ENCODE measurements around the gene TTLL11. TPM values are rescaled to one million over a fixed set of nuclear protein-coding genes. Genes with fewer than 3 reads are reported as not detected.
A peak's percentile ranks its signal among the peaks of the same experiment; 100 is the strongest.

TTLL11 gene
- total RNA-seq, 2 experiments from 2014 or later, result 3.3 to 6.9 TPM

DNA sequence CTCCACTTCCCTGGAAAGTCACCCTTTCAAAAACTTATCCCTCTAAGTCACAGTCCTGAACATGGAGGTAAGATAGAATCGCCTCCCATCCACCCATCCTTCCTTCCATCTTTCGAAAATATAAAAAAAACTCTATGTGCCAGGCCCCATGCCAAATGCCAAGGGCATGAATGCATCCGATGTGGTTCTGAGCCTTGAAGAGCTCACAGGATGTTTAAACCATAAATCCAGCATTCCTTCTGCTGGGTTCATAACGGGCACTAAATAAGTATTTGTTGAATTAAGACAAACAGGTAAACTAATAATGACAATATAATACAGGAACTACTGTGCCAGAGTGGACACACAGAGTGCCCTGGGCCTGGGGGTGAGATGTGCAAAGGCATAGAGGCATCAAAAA is 147.3 kb downstream of the TTLL11 start:
- no TSS peak for BruUV-seq (replicated peaks)
- peak overlapping the region; percentile 78 for H3K4me2 ChIP-seq (ENCODE audit: low read length)
- no peaks in the 10 kb centered on the region for H4K20me1 ChIP-seq (ENCODE audit: insufficient read depth, low read length)
- ChIA-PET POLR2A (interaction anchor here (0.5 to 5.1 kb wide), 10 partner anchors 9 to 874 kb away, joined by 3 to 29 read pairs (median 3); no protein-coding TSS in a partner anchor), CTCF (ENCODE audit: unreplicated experiment) (interaction anchor here (0.6 to 1.5 kb wide), 3 partner anchors 29 to 1360 kb away, joined by 3 read pairs; no protein-coding TSS in a partner anchor)
- peak; percentile 42 for DNase-seq (ENCODE audit: low spot score)
- peaks cover 11% of the 10 kb centered on the region; the same call in 1 of the 2 replicates for H3K79me2 ChIP-seq (ENCODE audit: insufficient read depth, low read depth, low read length)
- H3K36me3 ChIP-seq (ENCODE audit: insufficient read depth, low read length), result no peaks in the 10 kb centered on the region
- H3K9me3 ChIP-seq (ENCODE audit: low read length), result no peaks in the 10 kb centered on the region
- H3K27ac ChIP-seq (ENCODE audit: low read depth, low read length, poor library complexity, severe bottlenecking), result peak overlapping the region; percentile 99
- no peak for TF ChIP-seq EZH2phosphoT487 (IDR thresholded peaks at IDR 0.05; ENCODE audit: borderline replicate concordance, low read depth, low read length)
- TF ChIP-seq, protein P1, sequence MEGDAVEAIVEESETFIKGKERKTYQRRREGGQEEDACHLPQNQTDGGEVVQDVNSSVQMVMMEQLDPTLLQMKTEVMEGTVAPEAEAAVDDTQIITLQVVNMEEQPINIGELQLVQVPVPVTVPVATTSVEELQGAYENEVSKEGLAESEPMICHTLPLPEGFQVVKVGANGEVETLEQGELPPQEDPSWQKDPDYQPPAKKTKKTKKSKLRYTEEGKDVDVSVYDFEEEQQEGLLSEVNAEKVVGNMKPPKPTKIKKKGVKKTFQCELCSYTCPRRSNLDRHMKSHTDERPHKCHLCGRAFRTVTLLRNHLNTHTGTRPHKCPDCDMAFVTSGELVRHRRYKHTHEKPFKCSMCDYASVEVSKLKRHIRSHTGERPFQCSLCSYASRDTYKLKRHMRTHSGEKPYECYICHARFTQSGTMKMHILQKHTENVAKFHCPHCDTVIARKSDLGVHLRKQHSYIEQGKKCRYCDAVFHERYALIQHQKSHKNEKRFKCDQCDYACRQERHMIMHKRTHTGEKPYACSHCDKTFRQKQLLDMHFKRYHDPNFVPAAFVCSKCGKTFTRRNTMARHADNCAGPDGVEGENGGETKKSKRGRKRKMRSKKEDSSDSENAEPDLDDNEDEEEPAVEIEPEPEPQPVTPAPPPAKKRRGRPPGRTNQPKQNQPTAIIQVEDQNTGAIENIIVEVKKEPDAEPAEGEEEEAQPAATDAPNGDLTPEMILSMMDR (conservative IDR thresholded peaks at IDR 0.05; ENCODE audit: low read length), result no peak
- H2AFZ ChIP-seq (ENCODE audit: low read length), result peak overlapping the region; percentile 63; the same call in 1 of the 2 replicates
- H3K4me3 ChIP-seq (ENCODE audit: low read depth, low read length, poor library complexity, severe bottlenecking), result peak overlapping the region; percentile 48
- peaks cover 97% of the 10 kb centered on the region for H3K4me1 ChIP-seq (ENCODE audit: insufficient read depth, low read length, poor library complexity, severe bottlenecking)
- intact Hi-C loops (cut with micrococcal nuclease; ENCODE audit: unreplicated experiment), result loop anchor here (10.0 kb wide), 2 partner anchors 871 to 1021 kb away; partner anchors contain the start of genes CNTRL and TRAF1
- no peaks in the 10 kb centered on the region for H3K9me2 ChIP-seq (ENCODE audit: insufficient read depth, low read length)

DNA sequence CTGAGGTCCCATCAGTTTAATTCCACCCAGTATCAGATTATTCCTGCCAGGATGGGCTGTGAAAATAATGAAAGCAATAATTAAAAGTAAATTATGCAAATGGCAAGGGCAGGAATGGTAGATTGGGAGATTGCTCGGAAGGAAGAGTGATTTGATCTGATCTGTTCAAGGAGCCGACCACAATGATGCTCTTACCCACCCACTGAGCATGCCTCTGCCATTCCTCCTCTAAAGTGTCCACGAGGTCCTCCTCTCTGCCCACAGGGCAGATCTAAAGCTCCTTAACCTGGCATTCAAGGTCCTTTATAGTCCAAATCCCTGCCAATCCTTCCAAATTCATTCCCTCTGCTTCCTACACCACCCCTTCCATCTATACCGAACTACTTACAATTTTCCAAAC is 147.8 kb downstream of the TTLL11 start:
- Histone ChIP-seq H3K9me2 (ENCODE audit: insufficient read depth, low read length) (no peaks in the 10 kb centered on the region), H3K4me3 (ENCODE audit: low read depth, low read length, poor library complexity, severe bottlenecking) (peak overlapping the region; percentile 48), H3K4me1 (ENCODE audit: insufficient read depth, low read length, poor library complexity, severe bottlenecking) (peaks cover 97% of the 10 kb centered on the region), H4K20me1 (ENCODE audit: insufficient read depth, low read length) (no peaks in the 10 kb centered on the region), H3K4me2 (ENCODE audit: low read length) (peak overlapping the region; percentile 78), H3K36me3 (ENCODE audit: insufficient read depth, low read length) (no peaks in the 10 kb centered on the region), H3K27ac (ENCODE audit: low read depth, low read length, poor library complexity, severe bottlenecking) (peak overlapping the region; percentile 99), H3K9me3 (ENCODE audit: low read length) (no peaks in the 10 kb centered on the region), H2AFZ (ENCODE audit: low read length) (peak overlapping the region; percentile 21; the same call in 1 of the 2 replicates), H3K79me2 (ENCODE audit: insufficient read depth, low read depth, low read length) (peaks cover 15% of the 10 kb centered on the region; the same call in 1 of the 2 replicates)
- intact Hi-C loops (cut with micrococcal nuclease; ENCODE audit: unreplicated experiment), result loop anchor here (10.0 kb wide), 2 partner anchors 870 to 1020 kb away; partner anchors contain the start of genes CNTRL and TRAF1
- POLR2A ChIA-PET, result interaction anchor here (0.6 to 5.1 kb wide), 11 partner anchors 11 to 1009 kb away, joined by 3 to 29 read pairs (median 3); no protein-coding TSS in a partner anchor
- peak; percentile 38 for DNase-seq (ENCODE audit: low spot score)
- CTCF ChIA-PET (ENCODE audit: unreplicated experiment), result interaction anchor here (1.5 kb wide), 1 partner anchor 35 kb away, joined by 3 read pairs; no protein-coding TSS in a partner anchor
- TF ChIP-seq, protein P1 (conservative IDR thresholded peaks at IDR 0.05; ENCODE audit: low read length), result no peak
- no peak for TF ChIP-seq EZH2phosphoT487 (IDR thresholded peaks at IDR 0.05; ENCODE audit: borderline replicate concordance, low read depth, low read length)
- BruUV-seq (replicated peaks), result TSS peak; percentile 65
